ENCODE measurements around the gene CEBPA.
A peak's percentile ranks its signal among the peaks of the same experiment; 100 is the strongest.

CEBPA gene

GRCh38 chr19:33251076-33251475, 51.3 kb downstream of the CEBPA start:
- peak; percentile 5 for DNase-seq
- Histone ChIP-seq H3K9me3 (peaks cover 1% of the 10 kb centered on the region; the same call in 1 of the 2 replicates), H3K36me3 (no peaks in the 10 kb centered on the region), H3K4me3 (ENCODE audit: low read depth, low read length) (no peak overlapping the region), H3K4me1 (no peaks in the 10 kb centered on the region), H3K27me3 (no peaks in the 10 kb centered on the region)
- TF ChIP-seq, protein P1, sequence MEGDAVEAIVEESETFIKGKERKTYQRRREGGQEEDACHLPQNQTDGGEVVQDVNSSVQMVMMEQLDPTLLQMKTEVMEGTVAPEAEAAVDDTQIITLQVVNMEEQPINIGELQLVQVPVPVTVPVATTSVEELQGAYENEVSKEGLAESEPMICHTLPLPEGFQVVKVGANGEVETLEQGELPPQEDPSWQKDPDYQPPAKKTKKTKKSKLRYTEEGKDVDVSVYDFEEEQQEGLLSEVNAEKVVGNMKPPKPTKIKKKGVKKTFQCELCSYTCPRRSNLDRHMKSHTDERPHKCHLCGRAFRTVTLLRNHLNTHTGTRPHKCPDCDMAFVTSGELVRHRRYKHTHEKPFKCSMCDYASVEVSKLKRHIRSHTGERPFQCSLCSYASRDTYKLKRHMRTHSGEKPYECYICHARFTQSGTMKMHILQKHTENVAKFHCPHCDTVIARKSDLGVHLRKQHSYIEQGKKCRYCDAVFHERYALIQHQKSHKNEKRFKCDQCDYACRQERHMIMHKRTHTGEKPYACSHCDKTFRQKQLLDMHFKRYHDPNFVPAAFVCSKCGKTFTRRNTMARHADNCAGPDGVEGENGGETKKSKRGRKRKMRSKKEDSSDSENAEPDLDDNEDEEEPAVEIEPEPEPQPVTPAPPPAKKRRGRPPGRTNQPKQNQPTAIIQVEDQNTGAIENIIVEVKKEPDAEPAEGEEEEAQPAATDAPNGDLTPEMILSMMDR (IDR thresholded peaks at IDR 0.05; ENCODE audit: low read depth, low read length), result no peak

DNA sequence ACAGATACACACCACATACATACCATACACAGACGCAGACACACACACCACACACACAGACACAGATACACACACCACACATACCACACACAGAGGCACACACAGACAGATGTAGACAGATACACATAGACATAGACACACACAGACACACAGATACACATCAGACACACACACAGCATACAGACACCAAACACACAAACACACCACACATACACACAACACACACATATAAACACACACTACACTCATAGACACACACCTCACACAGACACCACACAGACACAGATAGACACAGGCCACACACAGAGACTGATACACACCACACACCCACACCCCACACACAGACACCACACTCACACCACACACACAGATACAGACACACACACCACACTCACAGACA, 51.8 kb downstream of the CEBPA start:
- DNase-seq, result no peak
- Histone ChIP-seq H3K36me3 (no peaks in the 10 kb centered on the region), H3K9me3 (peaks cover 6% of the 10 kb centered on the region; the same call in 1 of the 2 replicates), H3K27me3 (no peaks in the 10 kb centered on the region), H3K4me1 (no peaks in the 10 kb centered on the region), H3K4me3 (ENCODE audit: low read depth, low read length) (no peak overlapping the region)
- TF ChIP-seq, protein P1 (IDR thresholded peaks at IDR 0.05; ENCODE audit: low read depth, low read length), result no peak

Data from BE2C (cell line).